ENCODE data around the gene ECE1. TPM values are rescaled to one million over a fixed set of nuclear protein-coding genes. Genes with fewer than 3 reads are reported as not detected.

ECE1 gene
- 100 to 1,000 TPM in 2 of 4 donors, 10 to 100 TPM in 2; 74.5 to 146 (median 97.2) TPM for total RNA-seq

- Histone ChIP-seq H3K36me3 (no peaks in the 10 kb centered on the region), H3K4me3 (replicated peaks in 1 of 3) (peak within 1 kb of the TSS in 2 of 3 donors; percentile 42 to 55), H3K9me3 (no peaks in the 10 kb centered on the region), H3K27me3 (no peaks in the 10 kb centered on the region), H3K27ac (peak within 1 kb of the TSS; percentile 18 to 69 (median 67)), H3K4me1 (peaks cover 13 to 54% of the 10 kb centered on the region in 2 donors)
- DNase-seq, result peak; percentile 51 to 54
- intact Hi-C loops (cut with DNase I), result no loop called here
- TF ChIP-seq CTCF (IDR thresholded peaks at IDR 0.05) (no peak), POLR2A (IDR thresholded peaks at IDR 0.05) (peak in 1 of 2 donors; percentile 48)
- 0 to 8% methylated on average over 2 to 8 of the region's 90 CpGs for WGBS, 2 donors
Measured at GRCh38 chr1:21289700-21290545, at the start of gene ECE1. Gene ECE1 (minus strand): TSS chr1:21290463. CDS start chr1:21290414, 49 bp downstream.

- TF ChIP-seq POLR2A (IDR thresholded peaks at IDR 0.05) (no peak), CTCF (IDR thresholded peaks at IDR 0.05) (no peak)
- no peaks in the 10 kb centered on the region for H3K36me3 ChIP-seq
- H3K4me3 ChIP-seq (replicated peaks in 1 of 3), result no peak overlapping the region
- intact Hi-C loops (cut with DNase I), result no loop called here
- H3K4me1 ChIP-seq, result peaks cover 94 to 99% of the 10 kb centered on the region in 2 donors
- H3K27ac ChIP-seq, result peak overlapping the region; percentile 91 to 95 (median 94)
- no peaks in the 10 kb centered on the region for H3K27me3 ChIP-seq
- H3K9me3 ChIP-seq, result no peaks in the 10 kb centered on the region
- WGBS, 2 donors, result 85 to 93% methylated on average over 7 to 9 of the region's 9 CpGs
- DNase-seq, result no peak
Measured at GRCh38 chr1:21339356-21340229, 49.3 kb upstream of the ECE1 start.

- Histone ChIP-seq H3K4me1 (peaks cover 94 to 100% of the 10 kb centered on the region in 2 donors), H3K4me3 (replicated peaks in 1 of 3) (no peak overlapping the region), H3K27me3 (no peaks in the 10 kb centered on the region), H3K36me3 (no peaks in the 10 kb centered on the region), H3K9me3 (no peaks in the 10 kb centered on the region), H3K27ac (peak overlapping the region; percentile 91 to 95 (median 94))
- 47% methylated on average over 10 of the region's 10 CpGs for WGBS, 2 donors
- peak in 1 of 2 donors; percentile 55 for DNase-seq
- TF ChIP-seq POLR2A (IDR thresholded peaks at IDR 0.05), result no peak
- TF ChIP-seq CTCF (IDR thresholded peaks at IDR 0.05), result no peak
- intact Hi-C loops (cut with DNase I), result no loop called here
Measured at GRCh38 chr1:21338573-21339355, 48.5 kb upstream of the ECE1 start.

- H3K9me3 ChIP-seq, result no peaks in the 10 kb centered on the region
- intact Hi-C loops (cut with DNase I), result no loop called here
- H3K27ac ChIP-seq, result peak overlapping the region; percentile 91 to 95 (median 94)
- TF ChIP-seq POLR2A (IDR thresholded peaks at IDR 0.05) (peak in 1 of 2 donors; percentile 18), CTCF (IDR thresholded peaks at IDR 0.05) (no peak)
- H3K4me1 ChIP-seq, result peaks cover 93 to 100% of the 10 kb centered on the region in 2 donors
- 20 to 26% methylated on average over 5 to 7 of the region's 7 CpGs for WGBS, 2 donors
- peak; percentile 81 to 87 for DNase-seq
- no peaks in the 10 kb centered on the region for H3K27me3 ChIP-seq
- no peak overlapping the region for H3K4me3 ChIP-seq (replicated peaks in 1 of 3)
- no peaks in the 10 kb centered on the region for H3K36me3 ChIP-seq
Measured at GRCh38 chr1:21337928-21338572, 47.8 kb upstream of the ECE1 start.
